Tibial nerve (tissue), 4 donors: ENCODE measurements around the gene ARL5C.

Source experiments
- CTCF ChIP-seq, 5 experiments: fragments of 200-600 bp in 3 of 5; fragments of 450-650 bp in 2 of 5; sonication (generic) in 3 of 5; IDR thresholded peaks; one replicate each; pipeline ENCODE4 v1.5.1; 2016 to 2019; ENCODE audit warnings: antibody characterized with exemption in 5 of 5, mild to moderate bottlenecking in 3 of 5, moderate library complexity in 2 of 5
- EP300 ChIP-seq, 2 donors: sonication (generic); formaldehyde crosslinking; IDR thresholded peaks; one replicate each; pipeline ENCODE4 v1.6.1; 2017; ENCODE audit warnings: antibody characterized with exemption in 2 of 2, mild to moderate bottlenecking in 1 of 2

- TF ChIP-seq CTCF (IDR thresholded peaks at IDR 0.05) (no peak), EP300 (IDR thresholded peaks at IDR 0.05) (no peak)
Observed at GRCh38 chr17:39204245-39204644, 38.3 kb upstream of the ARL5C start.
